K562 (cell line): Measurements from ENCODE around the gene RSF1. TPM values are rescaled to one million over a fixed set of nuclear protein-coding genes. Genes with fewer than 3 reads are reported as not detected.

Experiments used
- ATAC-seq: fragments of 200-7000 bp; cut with Tn5 transposase; 3 replicates; pipeline ENCODE4 v1.9.1; 2020; ENCODE audit warnings: moderate library complexity
- BruUV-seq: library from RNA; stranded (reverse); fragments of 400-500 nt; replicated peaks from 2 replicates; lab custom pipeline; 2021; lab: Mats Ljungman, UMichigan
- CTCF ChIA-PET: fragments of 300-600 bp; formaldehyde crosslinking; extraction: SDS; loops from one replicate; lab custom pipeline; 2021; ENCODE audit warnings: low intra/inter-chr PET ratio; lab: Yijun Ruan, JAX
- POLR2A ChIA-PET: fragments of 300-600, 350-650 bp; sonication (Branson Sonifier 250); formaldehyde crosslinking; extraction: SDS; loops from one replicate; lab custom pipeline; 2021; ENCODE audit warnings: antibody characterized with exemption, inconsistent platforms; lab: Yijun Ruan, JAX
- DNase-seq, 4 experiments: peaks; one replicate each; pipeline versions ENCODE4 v3.0.0 to v3.0.0-alpha.2; 2011 to 2018; ENCODE audit warnings: low spot score in 3 of 4, mixed read lengths in 3 of 4; ENCODE audit errors: extremely low read depth in 1 of 4
- FAIRE-seq: peaks from 2 replicates; lab custom pipeline; 2011; peaks lifted over from hg19 to GRCh38; lab: Jason Lieb, UNC
- H2AFZ ChIP-seq: 2 replicates; pipeline ENCODE4 v1.6.0; 2011; ENCODE audit warnings: low read depth, low read length, control low read depth, inconsistent platforms
- H3K27ac ChIP-seq: fragments of 200-600 bp; 3 replicates; pipeline ENCODE4 v1.8.0; 2011; ENCODE audit warnings: low read depth, mild to moderate bottlenecking, control low read depth, inconsistent platforms, low read length, moderate library complexity, mixed read lengths; ENCODE audit errors: extremely low read depth
- H3K27me3 ChIP-seq, 2 experiments: fragments of 300-600 bp in 1 of 2; 2 replicates in 1 of 2; 3 replicates in 1 of 2; pipeline versions ENCODE4 v1.6.0 to v1.8.0; 2011; ENCODE audit warnings: inconsistent platforms in 2 of 2, low read length in 2 of 2, mild to moderate bottlenecking in 1 of 2, mixed read lengths in 1 of 2, moderate library complexity in 1 of 2; ENCODE audit not compliant: control insufficient read depth in 2 of 2, insufficient read depth in 2 of 2
- H3K36me3 ChIP-seq: fragments of 300-600 bp; 3 replicates; pipeline ENCODE4 v1.8.0; 2011; ENCODE audit warnings: mild to moderate bottlenecking, low read length, inconsistent platforms; ENCODE audit not compliant: control insufficient read depth, insufficient read depth
- H3K4me1 ChIP-seq, 2 experiments: fragments of 200-600 bp in 1 of 2; replicated peaks in 1 of 2; 2 replicates in 1 of 2; 3 replicates in 1 of 2; pipeline versions ENCODE4 v1.5.1 to v1.8.0; 2011; ENCODE audit warnings: inconsistent platforms in 2 of 2, low read length in 2 of 2, mild to moderate bottlenecking in 1 of 2, mixed read lengths in 1 of 2, moderate library complexity in 1 of 2; ENCODE audit not compliant: control insufficient read depth in 2 of 2, insufficient read depth in 2 of 2
- H3K4me2 ChIP-seq: 2 replicates; pipeline ENCODE4 v1.6.1; 2011; ENCODE audit warnings: low read length, control low read depth, inconsistent platforms, mixed read lengths; ENCODE audit not compliant: insufficient read depth
- H3K4me3 ChIP-seq: fragments of 200-600 bp; sonication (generic), shearing (Covaris generic); 2 replicates; pipeline ENCODE4 v1.5.1; 2016; ENCODE audit warnings: control low read depth, inconsistent platforms
- H3K79me2 ChIP-seq: fragments of 200-600 bp; 3 replicates; pipeline ENCODE4 v1.8.0; 2011; ENCODE audit warnings: low read length, inconsistent platforms; ENCODE audit not compliant: control insufficient read depth, insufficient read depth
- H3K9ac ChIP-seq, 2 experiments: 2 replicates each; pipeline versions ENCODE4 v1.6.0 to v1.6.1; 2011; ENCODE audit warnings: low read depth in 2 of 2, low read length in 2 of 2, control low read depth in 1 of 2, inconsistent platforms in 1 of 2, mild to moderate bottlenecking in 1 of 2, mixed read lengths in 1 of 2; ENCODE audit not compliant: insufficient read depth in 1 of 2
- H3K9me1 ChIP-seq: one replicate; pipeline ENCODE4 v1.6.0; 2011; ENCODE audit warnings: inconsistent platforms, mild to moderate bottlenecking, low read length, moderate library complexity; ENCODE audit not compliant: control insufficient read depth, insufficient read depth
- H3K9me3 ChIP-seq: replicated peaks from 2 replicates; pipeline ENCODE4 v1.5.1; 2011; ENCODE audit warnings: low read depth, low read length, inconsistent platforms; ENCODE audit not compliant: control insufficient read depth, insufficient read depth
- H4K20me1 ChIP-seq: replicated peaks from 2 replicates; pipeline ENCODE4 v1.6.1; 2011; ENCODE audit warnings: low read length, inconsistent platforms, mixed read lengths; ENCODE audit not compliant: control insufficient read depth, insufficient read depth
- CREB3L1 ChIP-seq: fragments of 450-650 bp; IDR thresholded peaks from 2 replicates; pipeline ENCODE4 v1.6.1; 2014; ENCODE audit warnings: low read depth, mild to moderate bottlenecking, moderate library complexity, borderline replicate concordance
- DPF2 ChIP-seq: fragments of 450-650 bp; IDR thresholded peaks from 2 replicates; pipeline ENCODE4 v1.6.1; 2016
- ETS1 ChIP-seq: conservative IDR thresholded peaks from 2 replicates; pipeline ENCODE4 v1.6.1; 2011; ENCODE audit warnings: low read depth, mild to moderate bottlenecking, low read length; ENCODE audit not compliant: control insufficient read depth
- FOXK2 ChIP-seq, 2 experiments: fragments of 450-650 bp; IDR thresholded peaks in 1 of 2; conservative IDR thresholded peaks in 1 of 2; 2 replicates each; pipeline ENCODE4 v1.6.1; 2016; ENCODE audit warnings: low read depth in 2 of 2, mild to moderate bottlenecking in 1 of 2
- KDM1A ChIP-seq, 2 experiments: fragments of 450-650 bp; IDR thresholded peaks; 2 replicates each; pipeline ENCODE4 v1.6.1; 2016; ENCODE audit warnings: mild to moderate bottlenecking in 2 of 2
- MCM7 ChIP-seq, 2 experiments: fragments of 450-650 bp; IDR thresholded peaks; 2 replicates each; pipeline ENCODE4 v1.6.1; 2016 to 2018
- OTX1 ChIP-seq: fragments of 450-650 bp; formaldehyde crosslinking; IDR thresholded peaks from 2 replicates; pipeline ENCODE4 v1.4.0; 2022; ENCODE audit warnings: mild to moderate bottlenecking
- PYGO2 ChIP-seq: fragments of 450-650 bp; IDR thresholded peaks from 2 replicates; pipeline ENCODE4 v1.6.1; 2016; ENCODE audit warnings: mild to moderate bottlenecking, missing genetic modification characterization, moderate library complexity, missing compliant biosample characterization
- RERE ChIP-seq: sonication (generic); formaldehyde crosslinking; IDR thresholded peaks from 2 replicates; pipeline ENCODE4 v1.8.0; 2023; ENCODE audit warnings: missing genetic modification reagents, mild to moderate bottlenecking, borderline replicate concordance
- SMARCC2 ChIP-seq: fragments of 450-650 bp; IDR thresholded peaks from 2 replicates; pipeline ENCODE4 v1.6.1; 2017; ENCODE audit warnings: antibody characterized with exemption, moderate library complexity, mild to moderate bottlenecking, low read depth
- ZBTB5 ChIP-seq: fragments of 450-650 bp; IDR thresholded peaks from 2 replicates; pipeline ENCODE4 v1.6.1; 2017; ENCODE audit warnings: antibody characterized with exemption
- ZNF311 ChIP-seq: fragments of 250-450 bp; sonication (Bioruptor Pico); IDR thresholded peaks from 2 replicates; pipeline ENCODE4 v1.4.0; 2020; ENCODE audit warnings: mild to moderate bottlenecking, moderate library complexity
- ZNF41 ChIP-seq: fragments of 250-450 bp; sonication (Bioruptor Pico); conservative IDR thresholded peaks from 2 replicates; pipeline ENCODE4 v1.4.0; 2020; ENCODE audit warnings: mild to moderate bottlenecking
- WGBS: fragments of 100-300 bp; shearing (Covaris generic); methylation state at CpG from one replicate; pipeline ENCODE4 v1.1.6; 2016; ENCODE audit warnings: low coverage, mixed read lengths; ENCODE audit not compliant: insufficient coverage; ENCODE audit errors: missing lambda C conversion rate; 5-methylcytosine and 5-hydroxymethylcytosine counted together
- in situ Hi-C: fragments of 300-500 bp; cut with MboI; formaldehyde crosslinking; loops from 4 replicates; pipeline ENCODE4 v1.15.0; 2018; ENCODE audit warnings: inconsistent platforms, mixed read lengths
- intact Hi-C: fragments of 100-400 bp; cut with micrococcal nuclease; formaldehyde crosslinking; loops from 2 replicates; pipeline ENCODE4 v1.14.2; 2022
- polyA plus RNA-seq, 8 experiments: library from polyadenylated mRNA; depleted of rRNA in 4 of 8; stranded (reverse) in 5 of 8; unstranded in 3 of 8; fragments of >200 nt; fragmentation: Nextera tagmentation in 2 of 8; fragmentation: Illumina TruSeq in 1 of 8; extraction: Ambion mirVana in 2 of 8; extraction: Trizol in 1 of 8; gene quantifications; 2 replicates each; pipeline versions ENCODE4 v1.2.1 to v1.2.3, GENCODE V29; 2011 to 2014; ENCODE audit warnings: inconsistent platforms in 1 of 8, missing spikeins in 1 of 8
- total RNA-seq, 7 experiments: library from RNA; depleted of rRNA in 6 of 7; stranded (reverse); fragments of >200 nt in 6 of 7; fragmentation: Illumina TruSeq in 2 of 7; extraction: Trizol in 2 of 7; gene quantifications; 2 replicates each; pipeline versions ENCODE4 v1.2.1 to v1.2.3, GENCODE V29; 2011 to 2021; ENCODE audit warnings: low replicate concordance in 1 of 7

RSF1 gene
- total and polyA plus RNA-seq, 9 of the 15 experiments (the other 6 are each of a cell fraction or from before 2014, with no cell fraction given), result 9.7 to 63.6 (median 42.8) TPM

GRCh38 chr11:77748266-77748665, 72.3 kb downstream of the RSF1 start:
- H3K4me1 ChIP-seq, result peaks cover 0 to 5% of the 10 kb centered on the region in 2 experiments; a peak in 1 of 5 replicates
- POLR2A ChIA-PET, result no interaction called here
- CTCF ChIA-PET, result no interaction called here
- in situ Hi-C loops (no loop called here), intact Hi-C loops (no loop called here)
- H3K27me3 ChIP-seq, result no peaks in the 10 kb centered on the region
- DNase-seq (no peak), ATAC-seq (no peak), FAIRE-seq (no peak)
- no peaks in the 10 kb centered on the region for H3K9me3 ChIP-seq
- H4K20me1 ChIP-seq, result no peaks in the 10 kb centered on the region
- H3K4me2 ChIP-seq, result no peak overlapping the region
- no peak overlapping the region for H3K9ac ChIP-seq
- no peak overlapping the region for H3K4me3 ChIP-seq
- peaks cover 29% of the 10 kb centered on the region; the same call in 2 of the 3 replicates for H3K79me2 ChIP-seq
- H3K27ac ChIP-seq, result no peak overlapping the region
- peaks cover 6% of the 10 kb centered on the region; the same call in 1 of the 3 replicates for H3K36me3 ChIP-seq
- H3K9me1 ChIP-seq, result no peaks in the 10 kb centered on the region
- BruUV-seq, result no TSS peak
- 91% methylated on average over 4 of the region's 5 CpGs for WGBS
- H2AFZ ChIP-seq, result no peak overlapping the region
- no peak for TF ChIP-seq ETS1
- TF ChIP-seq MCM7 (IDR thresholded peaks at IDR 0.05), result no peak
- no peak for TF ChIP-seq KDM1A (IDR thresholded peaks at IDR 0.05)
- TF ChIP-seq OTX1 (CRISPR knock-in tag), result no peak
- TF ChIP-seq PYGO2, result no peak
- TF ChIP-seq ZNF311 (CRISPR knock-in tag), result no peak
- no peak for TF ChIP-seq DPF2
- no peak for TF ChIP-seq ZNF41 (CRISPR knock-in tag)
- TF ChIP-seq ZBTB5, result no peak
- no peak for TF ChIP-seq CREB3L1
- TF ChIP-seq SMARCC2, result no peak
- TF ChIP-seq FOXK2 (conservative IDR thresholded peaks at IDR 0.05 in 1 of 2, IDR thresholded peaks at IDR 0.05 in 1 of 2; ENCODE audit: low read depth in 2 of 2), result no peak
- TF ChIP-seq RERE, result no peak
